GM19035 (cell line): ENCODE results near the gene ST7L.
"Not testable (repeated sequence)": the region's sequence is repeated elsewhere in the genome, so short reads cannot be mapped to it uniquely, and the experiment has no call there.

Experiments
- ATAC-seq: cut with Tn5 transposase; IDR thresholded peaks from one replicate; pipeline ENCODE4 v1.9.1; 2021; ENCODE audit not compliant: unreplicated experiment

ST7L gene

GRCh38 chr1:112618721-112619517 lies at the start of gene ST7L:
TSS of gene ST7L (minus strand) at chr1:112619141. CDS start at chr1:112619113, 28 bp downstream.
- ATAC-seq: peak; percentile 11

GRCh38 chr1:112666946-112667345 lies 48.0 kb upstream of the ST7L start:
- no peak for ATAC-seq

GRCh38 chr1:112665857-112666256 lies 46.9 kb upstream of the ST7L start:
- ATAC-seq: no peak

GRCh38 chr1:112651205-112651604 lies 32.3 kb upstream of the ST7L start:
- ATAC-seq: no peak

GRCh38 chr1:112646225-112646624 lies 27.3 kb upstream of the ST7L start:
- no peak for ATAC-seq

- ATAC-seq: no peak
Measured at GRCh38 chr1:112643080-112643479, 24.1 kb upstream of the ST7L start.

- not testable (repeated sequence) for ATAC-seq
Measured at GRCh38 chr1:112640437-112640836, 21.5 kb upstream of the ST7L start.

GRCh38 chr1:112638110-112638428 lies 19.1 kb upstream of the ST7L start:
- ATAC-seq: no peak

- ATAC-seq: no peak
Measured at GRCh38 chr1:112637254-112638109, 18.5 kb upstream of the ST7L start.

GRCh38 chr1:112636597-112637253 lies 17.8 kb upstream of the ST7L start:
- ATAC-seq: no peak

GRCh38 chr1:112636056-112636455 lies 17.1 kb upstream of the ST7L start:
- no peak for ATAC-seq

- no peak for ATAC-seq
Measured at GRCh38 chr1:112634367-112634766, 15.4 kb upstream of the ST7L start.

- no peak for ATAC-seq
Measured at GRCh38 chr1:112633628-112634027, 14.7 kb upstream of the ST7L start.

- no peak for ATAC-seq
Measured at GRCh38 chr1:112629256-112629655, 10.3 kb upstream of the ST7L start.

- no peak for ATAC-seq
Measured at GRCh38 chr1:112628516-112628915, 9.6 kb upstream of the ST7L start.

- ATAC-seq: no peak
Measured at GRCh38 chr1:112626887-112627286, 7.9 kb upstream of the ST7L start.

GRCh38 chr1:112626193-112626592 lies 7.3 kb upstream of the ST7L start:
- no peak for ATAC-seq

- no peak for ATAC-seq
Measured at GRCh38 chr1:112625696-112626095, 6.8 kb upstream of the ST7L start.

- not testable (repeated sequence) for ATAC-seq
Measured at GRCh38 chr1:112624493-112624892, 5.6 kb upstream of the ST7L start.

- ATAC-seq: no peak
Measured at GRCh38 chr1:112620377-112620695, 1.4 kb upstream of the ST7L start.

- ATAC-seq: peak; percentile 75
Measured at GRCh38 chr1:112619518-112620376, 806 bp upstream of the ST7L start, which contains the start of gene CAPZA1. TSS of gene CAPZA1 (plus strand) at chr1:112619832. CDS start at chr1:112619845, 13 bp downstream.
